Thyroid gland (tissue), 4 donors: ENCODE results near the gene POLL.

ENCODE experiments used
- CTCF ChIP-seq, 6 experiments: fragments of 200-600 bp in 3 of 6; fragments of 450-650 bp in 3 of 6; sonication (generic) in 3 of 6; IDR thresholded peaks; one replicate each; pipeline ENCODE4 v1.5.1; 2016 to 2019; ENCODE audit warnings: antibody characterized with exemption in 6 of 6, mild to moderate bottlenecking in 2 of 6, inconsistent platforms in 1 of 6, moderate library complexity in 1 of 6
- POLR2A ChIP-seq, 2 donors: fragments of 450-650 bp; IDR thresholded peaks; one replicate each; pipeline ENCODE4 v1.6.1; 2017; ENCODE audit warnings: antibody characterized with exemption in 2 of 2, mild to moderate bottlenecking in 2 of 2, moderate library complexity in 1 of 2

GRCh38 chr10:101597091-101597900 is 9.2 kb upstream of the POLL start:
- TF ChIP-seq CTCF (IDR thresholded peaks at IDR 0.05), result no peak
- no peak for TF ChIP-seq POLR2A (IDR thresholded peaks at IDR 0.05)
